Ecto neural progenitor cell (in vitro differentiated cells): ENCODE measurements around the gene FRG2B.
"Not testable (repeated sequence)": the region's sequence is repeated elsewhere in the genome, so short reads cannot be mapped to it uniquely, and the experiment has no call there.

ENCODE experiments used
- DNase-seq: peaks from one replicate; pipeline ENCODE4 v3.0.0-alpha.2; 2018; ENCODE audit warnings: low spot score

Gene FRG2B

GRCh38 chr10:133599869-133600268 lies 26.7 kb downstream of the FRG2B start:
- not testable (repeated sequence) for DNase-seq

GRCh38 chr10:133592716-133593115 lies 33.9 kb downstream of the FRG2B start:
- DNase-seq, result no peak

- DNase-seq, result no peak
These were observed 35.6 kb downstream of the FRG2B start for GRCh38 chr10:133590970-133591359.

GRCh38 chr10:133590226-133590969 lies 36.2 kb downstream of the FRG2B start:
- DNase-seq, result no peak

- DNase-seq, result not testable (repeated sequence)
These were observed 49.6 kb downstream of the FRG2B start for GRCh38 chr10:133577037-133577436.
